Measurements from ENCODE around the gene IL12B.
"Not testable (repeated sequence)": the region's sequence is repeated elsewhere in the genome, so short reads cannot be mapped to it uniquely, and the experiment has no call there.

IL12B gene

GRCh38 chr5:159332800-159333544, 2.7 kb upstream of the IL12B start:
- DNase-seq = no peak

- peak; percentile 20 for DNase-seq
These were observed 1.0 kb upstream of the IL12B start for GRCh38 chr5:159331093-159331973.

GRCh38 chr5:159324986-159325385, 5.3 kb downstream of the IL12B start:
- no peak for DNase-seq

GRCh38 chr5:159324102-159324755, 6.1 kb downstream of the IL12B start:
- no peak for DNase-seq

GRCh38 chr5:159322180-159322579, 8.1 kb downstream of the IL12B start:
- DNase-seq = no peak

- no peak for DNase-seq
These were observed 10.5 kb downstream of the IL12B start for GRCh38 chr5:159319832-159320231.

- no peak for DNase-seq
These were observed 10.9 kb downstream of the IL12B start for GRCh38 chr5:159319363-159319762.

- no peak for DNase-seq
These were observed 11.8 kb downstream of the IL12B start for GRCh38 chr5:159318448-159318847.

- DNase-seq = no peak
These were observed 12.4 kb downstream of the IL12B start for GRCh38 chr5:159317849-159318248.

- DNase-seq = peak; percentile 16
These were observed 13.5 kb downstream of the IL12B start for GRCh38 chr5:159316519-159317383.

GRCh38 chr5:159313197-159313596, 17.1 kb downstream of the IL12B start:
- no peak for DNase-seq

GRCh38 chr5:159311063-159311462, 19.2 kb downstream of the IL12B start:
- DNase-seq = no peak

- peak; percentile 21 for DNase-seq
These were observed 19.8 kb downstream of the IL12B start for GRCh38 chr5:159310511-159310910.

GRCh38 chr5:159309689-159310433, 20.4 kb downstream of the IL12B start:
- no peak for DNase-seq

GRCh38 chr5:159304961-159305595, 25.2 kb downstream of the IL12B start:
- DNase-seq = no peak

GRCh38 chr5:159303286-159303685, 27.0 kb downstream of the IL12B start:
- DNase-seq = no peak

- not testable (repeated sequence) for DNase-seq
These were observed 28.1 kb downstream of the IL12B start for GRCh38 chr5:159301929-159302860.

- DNase-seq = no peak
These were observed 28.8 kb downstream of the IL12B start for GRCh38 chr5:159301466-159301865.

- DNase-seq = not testable (repeated sequence)
These were observed 33.0 kb downstream of the IL12B start for GRCh38 chr5:159297300-159297699.

GRCh38 chr5:159294921-159295320, 35.4 kb downstream of the IL12B start:
- no peak for DNase-seq

All from NCI-H345 (cell line).